ENCODE data around the gene FUT2.
A peak's percentile ranks its signal among the peaks of the same experiment; 100 is the strongest.

Gene FUT2

GRCh38 chr19:48728911-48729664, 33.3 kb downstream of the FUT2 start:
- no peak for DNase-seq (ENCODE audit: low read depth)
- H3K4me3 ChIP-seq (ENCODE audit: low read depth, low read length), result no peak overlapping the region

GRCh38 chr19:48731452-48731851, 35.7 kb downstream of the FUT2 start:
- H3K4me3 ChIP-seq (ENCODE audit: low read depth, low read length), result no peak overlapping the region
- TF ChIP-seq, protein P1, sequence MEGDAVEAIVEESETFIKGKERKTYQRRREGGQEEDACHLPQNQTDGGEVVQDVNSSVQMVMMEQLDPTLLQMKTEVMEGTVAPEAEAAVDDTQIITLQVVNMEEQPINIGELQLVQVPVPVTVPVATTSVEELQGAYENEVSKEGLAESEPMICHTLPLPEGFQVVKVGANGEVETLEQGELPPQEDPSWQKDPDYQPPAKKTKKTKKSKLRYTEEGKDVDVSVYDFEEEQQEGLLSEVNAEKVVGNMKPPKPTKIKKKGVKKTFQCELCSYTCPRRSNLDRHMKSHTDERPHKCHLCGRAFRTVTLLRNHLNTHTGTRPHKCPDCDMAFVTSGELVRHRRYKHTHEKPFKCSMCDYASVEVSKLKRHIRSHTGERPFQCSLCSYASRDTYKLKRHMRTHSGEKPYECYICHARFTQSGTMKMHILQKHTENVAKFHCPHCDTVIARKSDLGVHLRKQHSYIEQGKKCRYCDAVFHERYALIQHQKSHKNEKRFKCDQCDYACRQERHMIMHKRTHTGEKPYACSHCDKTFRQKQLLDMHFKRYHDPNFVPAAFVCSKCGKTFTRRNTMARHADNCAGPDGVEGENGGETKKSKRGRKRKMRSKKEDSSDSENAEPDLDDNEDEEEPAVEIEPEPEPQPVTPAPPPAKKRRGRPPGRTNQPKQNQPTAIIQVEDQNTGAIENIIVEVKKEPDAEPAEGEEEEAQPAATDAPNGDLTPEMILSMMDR (IDR thresholded peaks at IDR 0.05; ENCODE audit: low read depth, low read length, missing control alignments), result no peak
- DNase-seq (ENCODE audit: low read depth), result no peak

More at GRCh38 chr19:48728911-48729664, 33.3 kb downstream of the FUT2 start:
- TF ChIP-seq, protein P1 (IDR thresholded peaks at IDR 0.05; ENCODE audit: low read depth, low read length, missing control alignments), result no peak

- DNase-seq (ENCODE audit: low read depth), result no peak
- TF ChIP-seq, protein P1 (IDR thresholded peaks at IDR 0.05; ENCODE audit: low read depth, low read length, missing control alignments), result no peak
- H3K4me3 ChIP-seq (ENCODE audit: low read depth, low read length), result no peak overlapping the region
These were observed 38.9 kb downstream of the FUT2 start for GRCh38 chr19:48734625-48735024.

DNA sequence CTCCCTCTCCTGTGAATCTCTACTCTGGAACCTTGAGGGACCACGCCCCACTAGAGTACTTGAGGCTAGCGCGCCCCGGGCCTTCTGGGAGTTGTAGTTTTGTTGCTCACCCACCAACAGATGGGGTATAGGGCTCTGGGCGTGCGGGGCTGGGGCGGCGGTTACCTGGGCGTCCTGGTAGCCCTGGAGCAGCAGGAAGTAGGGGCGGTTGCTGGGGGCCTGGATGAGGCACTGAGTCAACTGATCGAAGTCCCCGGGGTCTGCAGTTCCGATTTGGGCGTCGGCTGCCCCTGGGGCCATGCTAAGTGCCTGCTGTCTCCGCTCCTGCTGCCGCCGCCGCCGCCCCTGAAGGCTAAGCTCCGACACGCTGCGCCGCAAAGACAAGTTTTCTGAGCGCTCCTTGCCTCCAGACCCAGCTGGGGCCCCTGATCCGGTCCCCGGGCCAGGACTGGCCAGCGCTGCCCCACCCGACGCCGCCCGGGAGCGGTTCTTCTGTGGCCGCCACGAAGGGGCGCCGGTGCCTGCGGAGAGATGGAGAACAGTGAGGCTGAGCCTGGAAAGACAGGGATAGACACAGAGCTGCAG, 39.4 kb downstream of the FUT2 start:
- H3K4me3 ChIP-seq (ENCODE audit: low read depth, low read length), result no peak overlapping the region

GRCh38 chr19:48737360-48737998, 41.7 kb downstream of the FUT2 start:
- no peak for DNase-seq (ENCODE audit: low read depth)
- no peak overlapping the region for H3K4me3 ChIP-seq (ENCODE audit: low read depth, low read length)
- TF ChIP-seq, protein P1 (IDR thresholded peaks at IDR 0.05; ENCODE audit: low read depth, low read length, missing control alignments), result no peak

More for the DNA sequence above, 39.4 kb downstream of the FUT2 start:
- DNase-seq (ENCODE audit: low read depth), result no peak
- TF ChIP-seq, protein P1 (IDR thresholded peaks at IDR 0.05; ENCODE audit: low read depth, low read length, missing control alignments), result no peak

GRCh38 chr19:48738557-48739403, 43.0 kb downstream of the FUT2 start:
- TF ChIP-seq, protein P1 (IDR thresholded peaks at IDR 0.05; ENCODE audit: low read depth, low read length, missing control alignments), result peak; percentile 39
- DNase-seq (ENCODE audit: low read depth), result no peak
- peak overlapping the region; percentile 55 for H3K4me3 ChIP-seq (ENCODE audit: low read depth, low read length)

Data from GM12864 (cell line).